Activated CD8-positive, alpha-beta memory T cell treated with anti-CD3 and anti-CD28 coated beads, Interleukin-2, amount 50 U/mL, for 48 hours (primary cell): ENCODE measurements around the gene MNAT1.
"Not testable (repeated sequence)": the region's sequence is repeated elsewhere in the genome, so short reads cannot be mapped to it uniquely, and the experiment has no call there.

Experiments
- DNase-seq: peaks from one replicate; pipeline ENCODE4 v3.0.0-alpha.2; 2020

Gene MNAT1

DNA sequence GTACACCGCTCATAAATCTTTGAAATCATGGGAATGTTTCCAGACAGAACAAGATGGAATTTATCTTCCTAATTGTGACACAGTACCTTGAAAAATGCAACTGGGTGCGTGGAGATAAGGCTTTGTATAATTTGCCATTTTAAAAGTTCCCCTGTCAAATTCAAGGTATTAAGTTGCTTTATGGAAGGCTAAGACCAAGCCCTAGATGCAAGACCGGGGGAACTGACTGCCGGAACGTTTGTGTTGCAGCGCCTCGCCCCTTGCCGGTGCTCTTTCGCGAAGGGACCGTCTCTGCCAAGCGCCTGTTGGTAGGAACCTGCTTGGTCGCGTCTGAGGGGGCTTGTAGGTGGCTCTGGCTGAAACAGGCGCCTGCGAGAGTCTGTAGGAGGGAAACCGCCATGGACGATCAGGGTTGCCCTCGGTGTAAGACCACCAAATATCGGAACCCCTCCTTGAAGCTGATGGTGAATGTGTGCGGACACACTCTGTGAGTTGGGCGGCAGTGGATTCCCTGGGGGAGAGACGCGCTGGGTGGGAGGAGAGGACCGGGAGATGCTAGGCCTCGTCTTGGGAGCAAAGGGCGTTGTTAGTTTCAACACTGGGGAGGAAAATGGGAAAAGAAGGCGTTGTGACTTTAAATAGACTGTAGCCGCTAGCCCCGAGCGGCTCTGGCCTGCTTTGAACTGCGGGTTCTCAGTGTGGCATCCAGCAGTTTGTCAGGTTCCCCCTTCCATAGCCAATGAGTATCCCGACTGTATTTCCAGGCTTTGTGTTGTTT, at the start of gene MNAT1:
Gene MNAT1, plus strand, starts transcription at position 297 of the 778 bp plus-strand sequence. Its CDS starts 102 bp downstream, at position 399.
- peak; percentile 91 for DNase-seq

DNA sequence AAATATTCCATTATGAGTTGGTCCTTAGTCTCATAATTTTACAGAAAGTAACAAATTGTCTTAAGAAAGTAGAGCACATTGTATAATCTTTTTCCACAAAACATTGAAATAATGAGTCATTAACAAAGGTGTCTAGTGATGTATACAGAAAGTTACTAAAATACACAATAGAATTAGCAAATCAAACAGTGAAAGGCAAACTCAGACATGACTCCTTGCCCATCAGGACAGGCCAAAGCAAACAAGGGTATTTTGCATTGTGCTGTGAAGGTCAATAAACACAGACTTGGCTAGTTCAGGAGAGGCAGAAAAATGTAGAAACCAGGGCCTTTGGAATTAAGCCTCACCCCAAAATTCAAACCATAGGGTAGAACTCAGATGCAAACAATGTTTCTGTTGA, 47.7 kb upstream of the MNAT1 start:
- DNase-seq: no peak

DNA sequence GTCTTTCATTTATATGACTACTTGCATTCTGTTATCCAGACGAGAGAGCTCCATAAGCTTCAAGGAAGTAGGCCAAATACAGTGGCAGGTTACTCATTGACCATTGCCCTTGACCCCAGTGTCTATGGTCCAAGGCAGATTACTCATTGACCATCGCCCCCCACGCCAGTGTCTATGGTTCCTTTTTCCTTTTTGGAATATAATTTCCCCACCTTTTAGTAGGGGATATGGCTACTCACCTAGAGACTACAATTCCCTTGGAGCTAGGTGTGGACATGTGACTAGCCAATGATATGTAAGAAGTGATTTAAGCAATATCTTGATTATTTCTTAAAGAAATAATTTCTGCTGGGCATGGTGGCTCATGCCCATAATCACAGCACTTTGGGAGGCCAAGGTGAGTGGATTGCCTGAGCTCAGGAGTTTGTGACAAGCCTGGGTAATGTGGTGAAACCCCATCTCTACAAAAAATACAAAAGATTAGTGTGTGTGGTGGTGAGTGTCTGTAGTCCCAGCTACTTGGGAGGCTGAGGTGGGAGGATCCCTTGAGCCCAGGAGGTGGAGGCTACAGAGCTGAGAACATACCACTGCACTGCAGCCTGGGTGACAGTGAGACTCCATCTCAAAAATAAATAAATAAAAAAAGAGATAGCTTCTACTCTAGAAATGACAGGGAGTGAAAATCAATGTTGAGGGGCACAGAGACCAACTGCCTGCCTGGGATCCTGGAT, 43.0 kb upstream of the MNAT1 start:
- DNase-seq: no peak

DNA sequence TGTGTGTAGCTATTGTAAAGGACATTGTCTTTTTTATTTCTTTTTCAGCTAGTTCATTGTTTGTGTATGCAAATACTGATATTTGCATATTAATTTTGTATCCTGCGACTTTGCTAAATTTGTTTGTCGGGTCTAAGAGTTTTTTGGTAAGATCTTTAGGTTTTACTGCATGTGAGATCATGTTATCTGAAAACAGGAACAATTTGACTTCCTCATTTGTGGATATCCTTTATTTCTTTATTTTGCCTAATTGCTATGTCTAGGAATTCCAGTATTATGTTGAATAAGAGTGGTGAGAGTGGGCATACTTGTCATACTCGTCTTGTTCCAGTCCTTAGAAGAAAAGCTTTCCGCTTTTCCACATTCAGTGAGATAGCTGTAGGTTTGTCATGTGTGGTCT, 39.2 kb upstream of the MNAT1 start:
- no peak for DNase-seq

DNA sequence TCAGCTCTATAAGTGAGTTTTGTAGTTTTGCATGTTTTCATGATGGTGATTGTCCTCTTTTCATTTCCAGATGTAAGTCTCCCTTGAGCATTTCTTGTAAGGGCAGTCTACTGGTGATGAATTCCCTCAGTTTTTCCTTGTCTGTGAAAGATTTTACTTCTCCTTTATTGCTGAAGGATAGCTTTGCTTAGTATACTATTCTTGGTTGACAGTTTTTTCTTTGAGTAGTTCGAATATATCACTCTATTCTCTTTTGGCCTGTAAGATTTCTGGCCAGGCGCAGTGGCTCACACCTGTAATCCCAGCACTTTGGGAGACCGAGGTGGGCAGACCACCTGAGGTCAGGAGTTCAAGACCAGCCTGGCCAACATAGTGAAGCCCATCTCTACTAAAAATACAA, 34.0 kb upstream of the MNAT1 start:
- DNase-seq: no peak

DNA sequence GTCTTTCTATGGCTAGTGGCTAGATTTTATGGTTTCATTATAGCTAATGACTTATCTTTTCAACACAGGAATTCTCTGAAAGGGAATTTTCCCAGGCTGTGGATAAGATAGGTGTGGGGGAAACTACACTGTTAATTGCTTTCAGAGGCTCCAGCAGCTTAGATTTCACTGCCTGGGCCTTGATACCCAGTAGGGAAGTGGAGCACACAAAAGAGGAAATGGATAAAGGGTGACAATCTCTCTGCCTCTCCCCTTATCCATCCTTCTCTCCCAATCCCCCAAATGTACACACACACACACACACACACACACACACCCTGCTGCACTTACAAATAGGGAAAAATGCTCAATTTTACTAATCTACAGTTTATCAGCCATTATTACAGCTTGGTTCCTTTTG, 29.5 kb upstream of the MNAT1 start:
- DNase-seq: no peak

DNA sequence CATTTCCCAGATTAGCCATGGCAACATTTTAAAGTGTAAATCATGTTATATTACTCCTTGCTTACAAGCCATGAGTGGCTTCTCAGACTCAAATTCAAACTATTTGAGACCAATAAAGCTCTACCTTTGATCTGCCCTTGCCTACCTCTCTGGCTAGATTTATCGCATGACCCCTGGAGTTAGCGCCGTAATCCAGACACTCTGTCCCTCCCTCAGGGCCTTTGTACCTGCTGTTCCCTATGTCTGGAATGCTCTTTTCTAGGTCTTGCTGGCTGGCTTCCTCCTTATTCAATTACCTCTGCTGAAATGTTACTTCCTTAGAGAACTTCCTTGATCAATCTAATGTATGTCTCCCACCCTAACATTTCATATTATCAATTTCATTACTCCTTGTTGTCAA, 26.7 kb upstream of the MNAT1 start:
- DNase-seq: no peak

DNA sequence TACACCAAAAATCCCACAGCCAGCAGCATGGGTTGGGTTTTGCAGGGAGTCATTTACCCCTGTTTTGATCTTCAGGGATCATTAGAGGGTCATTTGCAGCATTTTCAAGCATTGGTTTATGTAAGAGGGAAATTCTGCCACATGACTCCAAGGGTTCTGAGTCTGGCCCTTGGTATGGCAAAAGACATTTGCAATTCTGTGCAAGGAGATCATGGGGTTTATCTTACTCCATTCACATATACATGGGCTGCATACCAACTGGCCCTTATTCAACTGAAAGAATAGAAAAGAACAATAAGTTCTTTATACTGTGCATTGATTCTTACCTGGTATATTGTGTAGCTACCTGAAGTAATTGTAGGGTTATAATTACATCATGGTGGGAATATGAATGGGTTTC, 24.1 kb upstream of the MNAT1 start:
- DNase-seq: no peak

DNA sequence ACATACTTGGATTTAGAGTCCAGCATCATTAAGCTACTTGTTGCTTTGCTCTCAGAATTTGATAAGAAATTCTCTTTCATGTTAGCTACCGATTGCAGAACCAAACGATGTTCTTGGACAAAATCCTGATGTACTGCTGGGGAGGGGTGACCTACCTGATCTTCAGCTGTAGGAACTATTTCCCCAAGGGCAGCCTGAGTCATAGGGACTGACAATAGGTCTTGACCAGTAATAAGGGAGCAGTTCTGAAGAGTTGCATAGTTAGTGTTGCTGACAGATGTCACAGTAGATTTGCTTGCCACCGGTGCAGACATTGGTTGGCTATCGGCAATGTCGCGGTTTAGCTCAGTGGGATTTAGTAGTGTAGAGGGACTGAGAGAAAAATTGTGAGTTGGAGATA, 21.0 kb upstream of the MNAT1 start:
- no peak for DNase-seq

DNA sequence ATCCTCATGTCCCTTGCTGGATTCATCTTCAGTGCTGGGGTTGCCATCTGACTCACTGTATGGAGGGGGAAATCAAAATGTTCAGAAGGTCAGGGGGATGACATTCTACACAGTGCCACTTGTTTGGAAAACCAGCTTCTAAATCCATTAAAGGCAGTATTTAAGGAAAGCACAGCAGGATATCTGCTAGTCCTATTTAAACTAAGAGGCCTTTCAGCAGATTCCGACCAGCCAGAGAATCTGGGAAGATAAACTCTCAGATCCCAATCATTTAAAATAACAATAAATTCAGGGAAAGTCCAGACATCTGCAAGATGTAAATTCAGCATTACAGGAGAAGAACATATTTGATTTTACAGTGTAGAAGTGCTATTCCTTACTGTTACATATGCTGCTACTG, 14.2 kb upstream of the MNAT1 start:
- DNase-seq: no peak

DNA sequence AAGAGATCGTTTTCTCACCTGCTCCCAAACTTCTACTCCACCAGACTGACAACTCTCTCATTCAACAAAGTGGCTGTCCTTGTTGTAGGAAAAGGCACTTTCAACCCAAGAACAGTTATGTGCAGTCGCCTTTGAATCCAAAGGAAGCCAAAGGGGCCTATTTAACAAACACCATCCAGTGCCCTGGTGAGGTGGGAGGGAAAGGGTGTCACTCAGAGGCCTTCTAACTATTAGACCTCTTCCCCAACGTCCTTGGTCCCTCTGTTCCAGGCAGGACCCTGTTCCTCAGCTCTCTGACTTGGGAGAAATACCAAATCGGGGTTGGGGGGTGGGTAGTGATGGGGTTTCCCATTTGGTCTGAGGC, 13.6 kb upstream of the MNAT1 start:
- no peak for DNase-seq

DNA sequence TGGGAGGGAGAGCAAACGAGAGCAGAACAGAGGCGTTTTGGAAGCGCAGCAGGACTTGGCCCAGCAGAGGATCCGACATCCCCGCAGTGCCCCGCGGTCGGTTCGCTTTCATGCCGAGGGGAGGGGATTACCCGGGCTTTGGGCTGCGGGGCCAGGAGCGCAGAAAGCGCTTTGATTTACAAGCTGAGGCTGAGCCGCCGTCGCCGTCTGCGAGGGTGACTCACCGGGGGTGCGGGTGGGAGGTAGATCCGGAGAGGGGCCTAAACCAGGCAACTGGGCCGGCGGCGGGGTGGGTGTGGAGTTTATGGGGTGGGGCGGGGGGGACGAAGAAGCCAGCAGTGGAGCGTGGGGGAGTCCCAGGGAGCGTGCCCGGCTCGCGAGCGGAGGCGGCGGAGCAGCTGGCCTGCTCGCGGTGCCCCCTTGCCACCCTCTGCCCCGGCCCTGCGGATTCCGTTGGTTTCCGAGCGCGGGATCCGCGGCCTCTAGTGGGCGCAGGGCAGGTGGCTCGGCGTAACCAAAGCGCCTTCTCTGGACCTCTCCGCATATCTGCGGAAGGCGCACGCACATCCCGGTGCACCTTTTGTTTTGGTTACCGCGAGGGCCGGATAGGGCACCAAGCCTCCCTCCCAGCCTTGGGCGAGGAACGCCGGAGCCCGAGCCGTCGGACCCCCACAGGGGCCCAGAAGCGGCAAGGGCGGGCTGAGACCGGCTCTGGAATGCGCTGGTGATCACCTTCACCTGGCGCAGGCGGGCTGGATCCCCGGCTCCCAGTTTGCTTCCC, 13.0 kb upstream of the MNAT1 start:
- peak; percentile 75 for DNase-seq

DNA sequence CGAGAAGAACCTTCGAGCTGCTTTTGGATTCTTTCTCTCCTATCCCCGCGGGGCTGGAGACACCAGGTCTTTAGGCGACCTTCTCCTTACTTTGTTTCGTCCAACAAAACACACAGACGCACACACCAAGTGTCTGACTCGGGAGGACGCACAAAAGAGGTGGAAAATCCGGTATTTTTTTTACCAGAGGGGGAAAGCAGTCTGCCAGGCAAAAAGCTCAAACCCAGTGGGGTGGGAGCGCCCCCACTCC, 12.5 kb upstream of the MNAT1 start:
- no peak for DNase-seq

DNA sequence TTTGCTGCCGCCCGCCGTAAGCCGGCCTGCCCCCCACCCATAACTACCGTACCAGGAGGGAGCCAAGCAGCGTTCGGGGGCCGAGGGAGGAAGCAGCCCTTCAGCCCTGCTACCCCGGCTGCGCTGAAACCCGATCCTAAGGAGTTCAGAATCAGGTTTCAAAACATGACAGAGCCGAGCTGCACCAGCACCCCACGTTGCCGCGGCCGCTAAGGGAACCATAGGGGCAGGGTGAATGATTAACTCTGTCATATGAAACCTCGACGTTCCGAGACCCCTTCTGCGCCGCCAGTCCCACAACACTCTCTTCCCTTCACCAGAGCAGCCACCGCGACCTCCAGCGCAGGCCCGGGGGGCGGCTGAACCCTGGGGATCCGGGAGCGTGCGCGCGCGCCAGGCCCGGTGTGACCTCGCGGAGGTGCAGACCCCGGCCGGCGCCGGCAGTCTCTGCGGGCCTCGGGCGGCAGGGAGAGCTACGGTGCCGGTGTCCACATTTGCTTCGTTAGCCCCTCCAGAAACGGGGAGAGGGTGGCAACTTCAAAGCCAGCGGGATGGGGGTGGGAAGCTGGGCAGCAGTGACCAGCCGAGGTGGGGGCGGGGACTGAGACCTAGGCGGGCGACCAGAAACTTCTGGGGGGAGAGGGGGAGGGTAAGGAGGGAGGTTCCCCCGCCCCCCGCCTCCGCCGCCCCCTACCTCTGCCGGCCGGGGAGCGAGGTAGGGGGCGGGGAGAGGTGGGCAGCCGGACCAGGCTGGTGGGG, 12.0 kb upstream of the MNAT1 start:
- DNase-seq: peak; percentile 64

DNA sequence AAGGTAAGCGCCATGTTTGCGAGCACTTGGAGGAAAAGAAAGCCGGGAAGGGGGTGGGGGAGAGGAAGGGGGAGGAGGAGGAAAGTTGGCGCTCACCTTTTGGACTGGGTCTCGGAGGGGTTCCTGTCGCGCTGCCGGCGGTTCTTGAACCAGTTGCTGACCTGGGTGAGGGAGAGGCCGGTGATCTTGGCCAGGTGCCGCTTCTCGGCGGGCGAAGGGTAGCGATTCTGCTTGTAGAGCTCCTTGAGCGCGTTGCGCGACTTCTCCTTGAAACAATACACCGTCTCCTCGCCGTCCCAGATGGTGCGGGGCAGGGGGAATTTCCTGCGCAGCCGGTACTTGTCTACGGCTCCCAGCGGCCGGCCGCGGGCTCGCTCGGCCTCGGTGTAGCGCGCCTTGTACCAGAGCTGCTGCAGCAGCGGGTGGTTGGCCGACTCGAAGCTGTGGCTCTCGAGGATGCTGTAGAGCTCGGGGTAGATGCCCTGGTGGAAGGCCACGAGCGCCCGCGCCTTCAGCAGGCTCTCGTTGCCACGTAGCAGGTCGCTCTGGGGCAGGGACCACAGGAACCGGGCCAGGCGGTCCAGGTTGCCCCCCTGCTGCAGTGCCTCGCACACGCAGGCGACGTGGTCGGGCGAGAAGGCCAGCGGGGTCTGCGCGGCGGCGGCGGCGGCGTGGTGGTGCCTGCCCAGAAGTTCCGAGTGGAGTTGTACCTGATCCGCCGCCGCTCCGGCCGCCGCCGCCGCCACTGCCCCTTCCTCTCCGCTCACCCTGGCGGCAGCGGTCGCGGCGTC, 11.2 kb upstream of the MNAT1 start:
- peak; percentile 71 for DNase-seq

DNA sequence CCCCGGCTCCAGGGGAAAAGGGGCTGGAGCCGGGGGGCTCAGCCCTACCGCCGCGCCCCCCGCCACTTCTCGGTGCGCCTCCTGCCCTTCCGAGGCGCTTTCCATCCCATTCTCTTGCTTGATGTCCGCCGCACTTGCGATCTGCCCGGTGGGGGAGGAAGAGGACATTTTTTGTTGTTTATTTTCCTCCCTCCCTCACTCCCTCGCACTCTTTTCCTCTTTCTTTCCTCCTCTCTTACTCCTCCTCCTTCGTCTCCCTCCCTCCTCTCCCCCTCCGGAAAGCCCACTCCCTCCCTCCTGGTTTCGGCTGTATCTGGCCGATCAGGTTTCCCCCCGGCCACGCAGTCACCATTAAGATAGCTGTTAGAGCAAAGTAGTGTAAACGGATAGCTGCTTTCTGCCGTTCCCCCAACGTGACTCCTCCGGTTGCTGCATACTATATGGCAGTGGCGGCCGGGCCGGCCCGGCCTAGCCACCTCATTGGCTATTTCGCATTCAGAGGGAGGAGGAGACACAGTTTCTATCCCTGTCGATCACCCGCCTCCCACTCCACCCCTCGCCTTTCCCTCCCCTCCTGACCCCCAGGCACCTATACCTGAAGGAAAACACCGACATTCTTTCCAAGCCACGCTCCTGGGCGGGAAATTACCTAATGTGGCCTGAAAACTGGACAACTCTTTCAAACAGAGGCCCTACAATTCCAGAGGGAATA, 10.5 kb upstream of the MNAT1 start, which contains the start of gene SIX4:
Gene SIX4, minus strand, starts transcription at position 445 of the 712 bp plus-strand sequence. Its CDS starts 277 bp downstream, at position 168.
- peak; percentile 54 for DNase-seq

DNA sequence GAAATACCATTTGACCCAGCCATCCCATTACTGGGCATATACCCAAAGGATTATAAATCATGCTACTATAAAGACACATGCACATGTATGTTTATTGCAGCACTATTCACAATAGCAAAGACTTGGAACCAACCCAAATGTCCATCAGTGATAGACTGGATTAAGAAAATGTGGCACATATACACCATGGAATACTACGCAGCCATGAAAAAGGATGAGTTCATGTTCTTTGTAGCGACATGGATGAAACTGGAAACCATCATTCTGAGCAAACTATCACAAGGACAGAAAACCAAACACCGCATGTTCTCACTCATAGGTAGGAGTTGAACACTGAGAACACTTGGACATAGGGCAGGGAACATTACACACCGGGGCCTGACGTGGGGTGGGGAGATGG, 3.3 kb upstream of the MNAT1 start:
- DNase-seq: not testable (repeated sequence)

DNA sequence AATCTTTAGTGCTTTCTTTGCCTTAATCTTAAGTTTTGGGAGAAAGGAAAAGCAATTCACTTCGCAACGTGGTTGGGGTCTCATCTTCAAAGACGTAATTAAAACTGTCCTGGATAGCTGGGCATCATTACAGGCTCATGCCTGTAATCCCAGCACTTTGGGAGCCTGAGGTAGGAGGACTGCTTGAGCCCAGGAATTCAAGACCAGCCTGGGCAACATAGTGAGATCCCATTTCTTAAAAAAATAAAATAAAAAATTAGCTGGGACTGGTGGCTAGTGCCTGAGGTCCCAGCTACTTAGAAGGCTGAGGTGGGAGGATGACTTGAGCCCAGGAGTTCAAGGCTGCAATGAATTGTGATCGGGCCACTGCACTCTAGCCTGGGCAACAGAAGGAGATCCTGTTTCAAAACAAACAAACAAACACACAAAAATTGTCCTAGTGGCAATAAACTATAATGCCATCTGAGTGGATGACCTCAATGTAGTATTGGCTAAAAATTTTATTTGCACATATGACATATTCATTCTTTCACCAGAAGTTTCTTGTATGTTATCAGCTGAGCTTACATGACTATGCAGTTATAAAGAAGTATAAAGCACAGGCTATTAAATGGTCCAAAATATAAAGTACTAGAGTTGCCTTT, 1.6 kb upstream of the MNAT1 start:
- DNase-seq: no peak

DNA sequence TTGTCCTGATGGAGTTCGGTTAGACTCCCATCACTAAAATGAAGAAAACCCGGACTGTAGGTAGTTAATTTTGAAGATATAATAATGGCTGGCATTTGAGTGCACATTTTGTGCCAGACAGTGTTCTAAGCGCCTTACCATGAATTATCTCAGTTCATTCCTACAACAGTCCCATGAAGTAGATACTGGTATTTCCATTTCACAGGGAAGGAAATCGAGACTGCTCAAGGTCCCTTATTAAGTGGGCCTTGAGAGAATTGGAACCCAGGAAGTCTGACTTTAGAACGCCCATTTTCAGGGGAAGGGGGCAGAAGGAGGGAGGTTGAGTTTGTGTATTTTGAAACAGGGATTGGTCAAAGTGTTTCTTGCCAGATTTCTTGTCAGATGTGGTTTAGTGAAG, 855 bp downstream of the MNAT1 start:
- DNase-seq: no peak

DNA sequence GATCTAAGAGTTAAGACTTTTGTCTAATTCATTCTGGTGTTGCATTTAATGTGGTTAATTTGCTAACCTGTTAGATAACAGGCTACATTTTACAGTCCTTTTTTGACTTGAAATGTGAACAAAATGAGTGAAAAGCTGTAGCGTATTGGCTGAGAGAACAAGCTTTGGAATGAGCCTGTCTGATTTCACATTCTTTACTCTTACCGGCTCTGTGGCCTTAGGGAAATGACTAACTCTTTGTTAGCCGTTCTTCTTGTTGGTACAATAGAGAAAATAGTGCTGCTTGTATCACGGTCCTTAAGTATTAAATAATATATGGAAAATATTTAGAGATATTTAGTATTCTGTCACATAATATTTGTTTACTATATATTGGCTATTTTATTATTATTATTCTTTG, 1.9 kb downstream of the MNAT1 start:
- DNase-seq: no peak

DNA sequence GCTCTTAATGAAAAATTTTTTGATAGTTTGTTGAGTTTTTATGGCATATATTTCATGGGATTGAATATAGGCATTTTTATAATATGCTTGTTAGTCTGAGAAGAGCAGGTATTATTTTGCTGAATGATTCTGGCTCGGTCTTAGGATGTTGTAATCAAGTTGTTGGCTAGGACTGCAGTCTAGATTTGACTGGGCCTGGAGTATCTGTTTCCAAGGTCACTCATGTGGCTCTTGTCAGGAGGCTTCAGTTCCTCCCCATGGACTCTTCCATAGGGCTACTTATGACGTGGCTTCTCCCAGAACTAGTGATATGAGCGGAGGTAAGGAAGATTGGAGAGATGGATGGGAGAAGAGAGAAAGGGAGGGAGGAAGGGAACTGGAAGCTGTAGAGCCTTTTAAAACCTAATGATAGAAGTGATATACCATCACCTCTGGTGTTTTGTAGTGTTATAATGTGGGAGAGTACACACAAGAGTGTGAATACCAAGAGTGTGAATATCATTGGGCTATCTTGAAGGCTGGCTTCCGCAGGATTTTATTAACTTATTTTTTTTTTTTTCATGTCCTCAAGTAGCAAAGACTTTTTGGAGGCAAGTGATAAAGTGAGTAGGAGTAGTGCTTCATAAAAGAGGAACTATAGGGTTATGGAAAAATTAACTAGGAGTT, 4.4 kb downstream of the MNAT1 start:
- no peak for DNase-seq
